Measurements from ENCODE around the gene MYBPHL. TPM values are rescaled to one million over a fixed set of nuclear protein-coding genes. Genes with fewer than 3 reads are reported as not detected.
A peak's percentile ranks its signal among the peaks of the same experiment; 100 is the strongest.

MYBPHL gene
- total RNA-seq, 4 donors from 2014 or later = not detected

GRCh38 chr1:109280862-109281261 lies 25.9 kb downstream of the MYBPHL start:
- TF ChIP-seq CTCF (IDR thresholded peaks at IDR 0.05) = no peak
- TF ChIP-seq POLR2A (IDR thresholded peaks at IDR 0.05) = no peak
- WGBS, 2 donors = 95 to 97% methylated on average over 12 of the region's 12 CpGs
- intact Hi-C loops (cut with DNase I; ENCODE audit: low total_unique reads) = no loop called here
- no peak for DNase-seq (ENCODE audit: low spot score in 2 of 2)
- H3K4me3 ChIP-seq (ENCODE audit: low read depth, poor library complexity, severe bottlenecking) = no peak overlapping the region

GRCh38 chr1:109279615-109280278 lies 27.1 kb downstream of the MYBPHL start:
- no peak overlapping the region for H3K4me3 ChIP-seq (ENCODE audit: low read depth, poor library complexity, severe bottlenecking)
- TF ChIP-seq CTCF (IDR thresholded peaks at IDR 0.05) (no peak), POLR2A (IDR thresholded peaks at IDR 0.05) (no peak)
- intact Hi-C loops (cut with DNase I; ENCODE audit: low total_unique reads) = loop anchor here (5.0 kb wide), 1 partner anchor 123 kb away; no protein-coding TSS in a partner anchor
- 85 to 89% methylated on average over 5 of the region's 5 CpGs for WGBS, 2 donors
- no peak for DNase-seq (ENCODE audit: low spot score in 2 of 2)

GRCh38 chr1:109277434-109278204 lies 29.2 kb downstream of the MYBPHL start:
- peak in 1 of 2 donors; percentile 72 for DNase-seq (ENCODE audit: low spot score in 2 of 2)
- 69 to 72% methylated on average over 7 of the region's 7 CpGs for WGBS, 2 donors
- H3K4me3 ChIP-seq (ENCODE audit: low read depth, poor library complexity, severe bottlenecking) = no peak overlapping the region
- TF ChIP-seq CTCF (IDR thresholded peaks at IDR 0.05) (peak in 1 of 3 donors; percentile 76), POLR2A (IDR thresholded peaks at IDR 0.05) (no peak)
- intact Hi-C loops (cut with DNase I; ENCODE audit: low total_unique reads) = loop anchor here (5.0 kb wide), 1 partner anchor 125 kb away; no protein-coding TSS in a partner anchor

GRCh38 chr1:109275706-109276345 lies 31.0 kb downstream of the MYBPHL start:
- H3K4me3 ChIP-seq (ENCODE audit: low read depth, poor library complexity, severe bottlenecking) = no peak overlapping the region
- TF ChIP-seq POLR2A (IDR thresholded peaks at IDR 0.05) (no peak), CTCF (IDR thresholded peaks at IDR 0.05) (no peak)
- 62 to 63% methylated on average over 9 of the region's 9 CpGs for WGBS, 2 donors
- intact Hi-C loops (cut with DNase I; ENCODE audit: low total_unique reads) = loop anchor here (5.0 kb wide), 1 partner anchor 126 kb away; no protein-coding TSS in a partner anchor
- DNase-seq (ENCODE audit: low spot score in 2 of 2) = no peak

- H3K4me3 ChIP-seq (ENCODE audit: low read depth, poor library complexity, severe bottlenecking) = no peak overlapping the region
- TF ChIP-seq CTCF (IDR thresholded peaks at IDR 0.05) (no peak), POLR2A (IDR thresholded peaks at IDR 0.05) (no peak)
- intact Hi-C loops (cut with DNase I; ENCODE audit: low total_unique reads) = loop anchor here (5.0 kb wide), 1 partner anchor 127 kb away; no protein-coding TSS in a partner anchor
- DNase-seq (ENCODE audit: low spot score in 2 of 2) = peak in 1 of 2 donors; percentile 83
- 33 to 53% methylated on average over 17 to 24 of the region's 24 CpGs for WGBS, 2 donors
These were observed 32.0 kb downstream of the MYBPHL start for GRCh38 chr1:109274533-109275476.
